ENCODE measurements around the gene NWD2.
"Not testable (repeated sequence)": the region's sequence is repeated elsewhere in the genome, so short reads cannot be mapped to it uniquely, and the experiment has no call there.

The NWD2 gene

DNA sequence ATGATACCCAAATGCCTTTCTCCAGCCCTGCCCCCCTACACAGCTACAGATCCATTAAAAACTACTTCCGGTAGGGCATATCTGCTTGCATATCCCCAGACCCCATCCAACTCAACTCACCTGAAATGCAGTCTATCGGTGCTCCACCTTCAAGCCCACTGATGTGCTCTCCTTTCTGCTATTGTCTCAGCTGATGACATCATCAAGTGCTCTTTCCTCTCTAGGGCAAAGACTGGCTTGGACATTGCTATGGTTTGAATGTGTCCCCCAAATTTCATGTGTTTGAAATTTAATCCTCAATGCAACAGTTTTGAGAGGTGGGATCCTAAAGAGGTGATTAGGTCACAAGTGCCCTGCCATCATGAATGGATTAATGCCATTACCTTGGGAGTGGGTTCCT, 229.3 kb downstream of the NWD2 start:
- H3K36me3 Mint-ChIP-seq, result no peaks in the 10 kb centered on the region
- H3K27ac Mint-ChIP-seq, result no peak overlapping the region
- no peak for DNase-seq (ENCODE audit: low spot score in 2 of 2)
- no peak for ATAC-seq
- no peaks in the 10 kb centered on the region for H3K4me1 Mint-ChIP-seq
- H3K9me3 Mint-ChIP-seq, result no peaks in the 10 kb centered on the region
- H3K4me3 Mint-ChIP-seq, result no peak overlapping the region

DNA sequence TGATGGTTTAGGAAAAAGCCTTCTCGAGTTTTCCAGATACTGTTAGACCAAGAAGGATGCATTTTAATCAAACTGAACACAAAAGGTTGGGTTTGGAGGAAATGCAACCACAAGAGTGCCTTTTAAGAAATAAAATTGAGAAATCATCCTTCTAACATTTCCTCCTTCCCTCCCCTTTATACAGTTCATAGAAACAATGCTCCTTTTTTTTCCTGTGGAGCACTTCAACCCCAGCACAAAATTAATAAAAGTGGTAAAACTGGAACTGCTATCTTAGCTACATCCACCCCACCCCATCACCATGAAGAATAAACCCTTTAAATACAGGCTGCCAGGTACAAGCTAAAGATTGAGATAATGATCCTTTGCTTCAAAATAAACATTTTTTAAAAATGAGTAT, 230.5 kb downstream of the NWD2 start:
- ATAC-seq, result no peak

DNA sequence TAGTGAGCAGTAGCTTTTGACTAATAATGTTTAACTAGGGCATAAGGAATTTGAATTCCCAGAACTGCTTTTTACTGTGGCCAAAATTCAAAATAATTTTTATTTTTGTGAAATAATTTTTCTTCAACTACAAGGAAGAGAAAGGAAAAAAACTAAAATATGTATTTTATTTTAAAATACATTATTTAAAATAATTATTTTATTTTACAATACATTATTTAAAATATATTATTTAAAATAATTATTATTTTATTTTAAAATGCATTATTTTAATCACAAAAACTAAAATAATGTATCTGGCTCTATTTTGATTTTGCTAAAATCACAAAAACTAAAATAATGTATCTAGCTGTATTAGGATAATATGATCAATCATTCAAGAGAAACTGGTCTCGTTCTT, 231.2 kb downstream of the NWD2 start:
- DNase-seq (ENCODE audit: low spot score in 2 of 2) (no peak), ATAC-seq (no peak)
- H3K9me3 Mint-ChIP-seq, result no peaks in the 10 kb centered on the region
- no peak overlapping the region for H3K4me3 Mint-ChIP-seq
- H3K36me3 Mint-ChIP-seq, result no peaks in the 10 kb centered on the region
- no peak overlapping the region for H3K27ac Mint-ChIP-seq
- no peaks in the 10 kb centered on the region for H3K4me1 Mint-ChIP-seq

More for the DNA sequence above, 230.5 kb downstream of the NWD2 start:
- no peaks in the 10 kb centered on the region for H3K4me1 Mint-ChIP-seq
- no peak overlapping the region for H3K4me3 Mint-ChIP-seq
- H3K9me3 Mint-ChIP-seq, result no peaks in the 10 kb centered on the region
- no peaks in the 10 kb centered on the region for H3K36me3 Mint-ChIP-seq
- DNase-seq (ENCODE audit: low spot score in 2 of 2), result no peak
- no peak overlapping the region for H3K27ac Mint-ChIP-seq

DNA sequence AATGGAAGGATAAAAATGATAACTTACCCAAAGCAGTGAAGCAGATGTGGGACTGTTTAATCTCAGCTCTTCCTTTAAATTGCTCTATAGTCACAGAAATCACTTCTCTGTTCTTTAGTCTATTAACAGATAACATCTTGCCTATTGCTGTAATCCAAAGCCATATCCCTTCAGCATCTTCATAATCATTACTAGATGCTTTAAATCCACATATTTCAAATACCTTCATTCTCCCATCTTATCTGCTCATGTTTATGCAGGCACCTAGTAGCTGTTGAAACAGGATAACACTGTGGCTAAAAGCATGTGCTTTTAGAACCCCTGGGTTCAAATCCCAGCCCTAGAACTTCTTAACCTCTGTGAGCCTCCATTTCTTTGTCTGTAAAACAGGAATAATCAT, 231.7 kb downstream of the NWD2 start:
- DNase-seq (ENCODE audit: low spot score in 2 of 2) (no peak), ATAC-seq (no peak)
- Mint-ChIP-seq H3K4me3 (no peak overlapping the region), H3K36me3 (no peaks in the 10 kb centered on the region), H3K4me1 (no peaks in the 10 kb centered on the region), H3K27ac (no peak overlapping the region), H3K9me3 (no peaks in the 10 kb centered on the region)

DNA sequence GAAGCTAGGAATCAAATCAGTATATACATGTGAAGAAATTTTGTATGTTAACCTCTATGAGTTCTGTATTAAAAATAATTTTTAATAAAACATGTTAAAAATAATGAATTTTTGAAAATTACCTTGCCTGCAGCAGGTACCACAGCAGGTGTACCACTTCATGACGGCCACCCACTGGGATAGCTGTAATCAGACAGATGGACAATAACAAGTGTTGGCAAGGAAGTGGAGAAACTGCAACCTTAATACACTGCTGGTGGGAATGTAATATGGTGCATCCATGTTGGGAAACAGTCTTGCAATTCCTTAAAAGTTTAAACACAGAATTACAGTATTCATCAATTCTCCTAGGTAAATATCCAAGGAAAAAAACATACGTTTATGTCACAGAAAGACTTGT, 232.1 kb downstream of the NWD2 start:
- DNase-seq (ENCODE audit: low spot score in 2 of 2), result no peak
- no peaks in the 10 kb centered on the region for H3K9me3 Mint-ChIP-seq
- ATAC-seq, result no peak
- no peak overlapping the region for H3K4me3 Mint-ChIP-seq
- H3K36me3 Mint-ChIP-seq, result no peaks in the 10 kb centered on the region
- H3K27ac Mint-ChIP-seq, result no peak overlapping the region
- H3K4me1 Mint-ChIP-seq, result no peaks in the 10 kb centered on the region

DNA sequence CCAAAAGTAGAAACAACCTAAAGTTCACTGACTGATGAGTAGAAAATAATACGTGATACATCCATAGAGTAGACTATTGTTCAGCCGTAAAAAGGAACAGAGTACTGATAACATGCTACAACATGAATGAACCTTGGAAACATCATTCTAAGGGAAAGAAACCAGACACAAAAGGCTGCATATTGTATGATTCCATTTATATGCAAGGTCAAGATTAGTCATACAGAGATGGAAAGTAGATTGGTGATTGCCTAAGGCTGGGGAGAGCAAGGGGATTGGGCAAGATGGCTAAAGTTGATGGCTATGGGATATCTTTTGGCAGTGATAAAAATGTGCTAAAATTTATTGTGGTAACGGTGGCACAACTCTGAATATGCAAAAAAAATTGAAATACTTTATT, 232.6 kb downstream of the NWD2 start:
- H3K9me3 Mint-ChIP-seq, result peaks cover 3% of the 10 kb centered on the region
- no peak overlapping the region for H3K27ac Mint-ChIP-seq
- no peak for DNase-seq (ENCODE audit: low spot score in 2 of 2)
- no peak overlapping the region for H3K4me3 Mint-ChIP-seq
- H3K4me1 Mint-ChIP-seq, result no peaks in the 10 kb centered on the region
- no peaks in the 10 kb centered on the region for H3K36me3 Mint-ChIP-seq
- no peak for ATAC-seq

DNA sequence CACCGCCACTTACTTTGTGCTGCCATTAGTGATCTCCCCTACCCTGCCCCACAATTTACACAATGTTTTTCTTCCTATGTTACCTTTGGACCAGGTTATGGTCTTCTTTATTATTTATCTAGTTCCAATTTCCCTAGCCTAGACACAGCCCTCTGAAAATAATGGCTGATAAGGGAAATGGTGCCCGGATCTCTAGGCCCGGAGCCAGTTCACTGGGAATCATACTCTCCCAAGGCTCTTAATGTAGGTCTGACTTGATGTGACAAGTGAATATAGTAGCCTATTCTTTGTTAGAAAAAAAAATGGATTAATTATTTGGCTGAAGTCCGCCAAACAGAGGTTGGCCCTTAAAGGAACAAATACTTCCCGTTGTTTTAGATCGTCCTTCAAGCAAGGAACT, 233.6 kb downstream of the NWD2 start:
- Mint-ChIP-seq H3K4me3 (no peak overlapping the region), H3K36me3 (no peaks in the 10 kb centered on the region), H3K9me3 (peaks cover 3% of the 10 kb centered on the region), H3K27ac (no peak overlapping the region), H3K4me1 (no peaks in the 10 kb centered on the region)
- ATAC-seq (no peak), DNase-seq (ENCODE audit: low spot score in 2 of 2) (no peak)

DNA sequence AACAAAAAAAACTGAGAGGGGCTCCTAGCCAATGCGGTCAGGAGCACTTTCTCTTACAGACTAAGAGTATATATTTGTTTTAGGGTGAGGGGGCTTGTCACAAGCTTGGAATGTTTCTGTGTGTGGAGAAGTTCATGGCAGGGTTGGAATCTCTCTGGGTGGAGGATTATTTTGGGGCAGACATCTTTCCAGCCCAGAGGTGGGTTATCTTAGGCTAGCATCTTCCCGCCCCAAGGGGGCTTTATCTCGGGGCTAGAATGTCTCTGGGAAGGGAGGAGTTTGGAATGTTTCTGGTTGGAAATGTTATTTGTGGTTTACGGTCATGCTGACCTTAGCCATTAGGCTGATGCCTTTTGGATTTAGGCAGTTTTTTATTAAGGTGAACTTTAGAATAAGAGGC, 236.0 kb downstream of the NWD2 start:
- ATAC-seq (no peak), DNase-seq (ENCODE audit: low spot score in 2 of 2) (no peak)
- peaks cover 3% of the 10 kb centered on the region for H3K9me3 Mint-ChIP-seq
- no peaks in the 10 kb centered on the region for H3K4me1 Mint-ChIP-seq
- H3K4me3 Mint-ChIP-seq, result no peak overlapping the region
- H3K27ac Mint-ChIP-seq, result no peak overlapping the region
- no peaks in the 10 kb centered on the region for H3K36me3 Mint-ChIP-seq

DNA sequence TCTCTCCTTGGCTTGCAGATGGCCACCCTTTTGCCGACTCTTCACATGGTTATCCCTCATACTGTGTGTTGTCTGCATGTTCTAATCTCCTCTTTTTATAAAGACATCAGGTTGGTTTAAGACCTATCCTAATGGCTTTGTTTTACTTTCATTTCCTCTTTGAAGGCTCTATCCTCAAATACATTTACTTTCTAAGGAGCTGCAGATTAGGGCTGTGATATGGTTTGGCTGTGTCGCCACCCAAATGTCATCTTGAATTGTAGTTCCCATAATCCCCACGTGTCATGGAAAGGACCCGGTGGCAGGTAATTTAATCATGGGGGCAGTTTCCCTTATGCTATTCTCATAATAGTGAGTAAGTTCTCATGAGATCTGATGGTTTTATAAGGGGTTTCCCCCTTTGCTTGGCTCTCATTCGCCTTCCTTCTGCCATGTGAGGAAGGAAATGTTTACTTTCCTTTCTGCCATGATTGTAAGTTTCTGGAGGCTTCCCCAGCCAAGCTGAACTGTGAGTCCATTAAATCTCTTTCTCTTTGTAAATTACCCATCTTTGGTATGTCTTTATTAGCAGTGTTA, 237.1 kb downstream of the NWD2 start:
- Mint-ChIP-seq H3K27ac (no peak overlapping the region), H3K9me3 (peaks cover 3% of the 10 kb centered on the region), H3K4me1 (no peaks in the 10 kb centered on the region), H3K4me3 (no peak overlapping the region), H3K36me3 (no peaks in the 10 kb centered on the region)
- no peak for DNase-seq (ENCODE audit: low spot score in 2 of 2)
- no peak for ATAC-seq

DNA sequence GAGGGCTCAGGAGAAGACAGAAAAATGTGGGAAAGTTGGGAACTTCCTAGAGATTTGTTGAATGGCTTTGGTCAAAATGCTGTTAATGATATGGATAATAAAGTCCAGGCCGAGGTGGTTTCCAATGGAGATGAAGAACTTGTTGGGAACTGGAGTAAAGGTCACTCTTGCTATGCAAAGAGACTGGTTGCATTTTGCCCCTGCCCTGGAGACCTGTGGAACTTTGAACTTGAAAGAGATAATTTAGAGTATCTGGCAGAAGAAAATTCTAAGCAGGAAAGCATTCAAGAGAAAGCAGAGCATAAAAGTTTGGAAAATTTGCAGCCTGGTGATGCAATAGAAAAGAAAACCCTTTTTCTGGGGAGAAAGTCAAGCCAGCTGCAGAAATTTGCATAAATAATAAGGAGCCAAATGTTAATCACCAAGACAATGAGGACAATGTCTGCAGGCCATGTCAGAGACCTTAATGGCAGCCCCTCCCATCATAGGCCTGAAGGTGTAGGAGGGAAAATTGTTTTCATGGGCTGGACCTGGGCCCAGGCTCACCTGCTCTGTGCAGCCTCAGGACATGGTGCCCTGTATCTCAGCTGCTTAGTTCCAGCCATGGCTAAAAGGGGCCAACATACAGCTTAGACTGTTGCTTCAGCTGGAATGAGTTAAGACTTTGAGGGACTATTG, 237.8 kb downstream of the NWD2 start:
- no peak for DNase-seq (ENCODE audit: low spot score in 2 of 2)
- ATAC-seq, result no peak
- Mint-ChIP-seq H3K27ac (no peak overlapping the region), H3K4me3 (no peak overlapping the region), H3K4me1 (no peaks in the 10 kb centered on the region), H3K36me3 (no peaks in the 10 kb centered on the region), H3K9me3 (peaks cover 3% of the 10 kb centered on the region)

DNA sequence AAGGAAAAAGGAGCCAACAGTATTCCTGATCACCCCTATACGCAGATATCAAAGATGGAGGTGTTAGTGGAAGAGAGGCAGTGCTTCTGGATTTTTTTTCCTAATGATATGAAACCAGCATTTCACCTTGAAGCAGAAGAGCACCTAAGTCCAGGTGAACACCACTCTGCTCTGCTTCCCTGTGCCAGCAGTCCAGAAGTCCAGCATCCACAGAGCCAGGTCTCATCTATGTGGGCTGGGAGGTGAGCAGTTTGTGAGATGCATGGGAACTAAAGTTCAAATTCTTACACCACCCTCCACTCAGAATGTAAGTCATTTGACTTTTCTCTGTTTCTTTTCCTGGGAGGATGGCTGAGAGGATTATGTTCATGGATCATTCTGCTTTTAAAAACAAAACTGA, 239.1 kb downstream of the NWD2 start:
- no peak for DNase-seq (ENCODE audit: low spot score in 2 of 2)
- no peaks in the 10 kb centered on the region for H3K36me3 Mint-ChIP-seq
- H3K27ac Mint-ChIP-seq, result no peak overlapping the region
- no peaks in the 10 kb centered on the region for H3K4me1 Mint-ChIP-seq
- no peak for ATAC-seq
- H3K4me3 Mint-ChIP-seq, result no peak overlapping the region
- H3K9me3 Mint-ChIP-seq, result peaks cover 3% of the 10 kb centered on the region

DNA sequence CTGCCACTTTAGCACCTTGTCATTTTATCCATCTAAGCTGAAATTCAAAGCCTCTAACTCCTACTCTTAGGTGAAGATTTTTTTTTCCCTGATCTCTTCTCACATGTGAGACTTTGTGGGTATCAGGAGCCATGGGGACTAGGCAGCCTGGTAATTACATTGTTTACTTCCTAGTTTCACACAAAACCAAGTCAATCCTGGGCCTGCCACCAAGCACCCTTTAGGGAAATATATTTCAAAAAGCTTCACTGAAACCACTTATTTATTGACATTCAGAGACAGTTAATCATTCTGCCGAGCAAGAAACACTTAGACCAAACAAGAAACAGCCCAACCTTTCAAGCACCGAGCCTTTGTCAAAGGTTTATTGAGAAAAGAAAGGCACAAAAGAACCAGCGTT, 241.6 kb downstream of the NWD2 start:
- no peak for DNase-seq (ENCODE audit: low spot score in 2 of 2)
- Mint-ChIP-seq H3K27ac (no peak overlapping the region), H3K4me3 (no peak overlapping the region), H3K9me3 (peaks cover 5% of the 10 kb centered on the region), H3K4me1 (no peaks in the 10 kb centered on the region), H3K36me3 (no peaks in the 10 kb centered on the region)
- ATAC-seq, result no peak

DNA sequence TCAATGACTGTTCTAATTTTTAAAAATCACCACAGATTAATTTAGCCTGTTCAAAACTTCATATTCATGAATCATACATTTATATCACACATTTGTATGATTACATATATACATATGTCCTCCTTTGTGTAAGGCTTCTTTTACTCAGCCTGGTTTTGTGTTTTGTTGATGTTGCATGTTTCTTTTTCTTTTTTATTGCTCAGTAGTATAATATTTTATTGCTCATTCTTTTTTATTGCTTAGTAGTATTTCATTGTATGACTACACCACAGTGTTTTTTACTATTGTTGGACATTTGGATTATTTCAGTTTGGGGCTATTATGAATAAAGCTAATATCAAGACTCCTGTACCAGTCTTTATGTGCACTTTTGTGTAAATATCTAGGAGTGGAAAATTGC, 243.1 kb downstream of the NWD2 start:
- peaks cover 2% of the 10 kb centered on the region for H3K9me3 Mint-ChIP-seq
- no peak for ATAC-seq
- H3K4me1 Mint-ChIP-seq, result no peaks in the 10 kb centered on the region
- H3K36me3 Mint-ChIP-seq, result no peaks in the 10 kb centered on the region
- H3K27ac Mint-ChIP-seq, result no peak overlapping the region
- H3K4me3 Mint-ChIP-seq, result no peak overlapping the region
- no peak for DNase-seq (ENCODE audit: low spot score in 2 of 2)

DNA sequence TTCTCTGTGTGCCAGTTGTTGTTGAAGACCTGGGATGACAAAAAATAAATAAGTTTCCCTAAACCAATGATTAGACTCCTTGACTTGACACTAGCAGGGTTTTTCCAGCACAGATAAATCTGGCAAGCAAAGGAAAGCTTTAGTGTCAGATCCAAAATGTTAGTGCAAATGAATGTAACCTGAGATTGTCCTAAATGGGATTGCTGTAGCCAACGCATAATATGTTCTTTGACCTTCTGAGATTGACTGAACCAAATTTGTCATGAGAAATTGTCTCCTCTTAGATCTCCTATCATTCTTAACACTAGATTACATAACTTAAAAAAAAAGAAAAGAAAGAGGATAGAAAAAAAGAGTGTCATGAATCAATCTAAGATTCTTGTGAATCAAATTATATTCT, 245.2 kb downstream of the NWD2 start:
- Mint-ChIP-seq H3K4me3 (no peak overlapping the region), H3K27ac (no peak overlapping the region), H3K4me1 (no peaks in the 10 kb centered on the region), H3K9me3 (peaks cover 6% of the 10 kb centered on the region), H3K36me3 (no peaks in the 10 kb centered on the region)
- ATAC-seq (no peak), DNase-seq (ENCODE audit: low spot score in 2 of 2) (no peak)

DNA sequence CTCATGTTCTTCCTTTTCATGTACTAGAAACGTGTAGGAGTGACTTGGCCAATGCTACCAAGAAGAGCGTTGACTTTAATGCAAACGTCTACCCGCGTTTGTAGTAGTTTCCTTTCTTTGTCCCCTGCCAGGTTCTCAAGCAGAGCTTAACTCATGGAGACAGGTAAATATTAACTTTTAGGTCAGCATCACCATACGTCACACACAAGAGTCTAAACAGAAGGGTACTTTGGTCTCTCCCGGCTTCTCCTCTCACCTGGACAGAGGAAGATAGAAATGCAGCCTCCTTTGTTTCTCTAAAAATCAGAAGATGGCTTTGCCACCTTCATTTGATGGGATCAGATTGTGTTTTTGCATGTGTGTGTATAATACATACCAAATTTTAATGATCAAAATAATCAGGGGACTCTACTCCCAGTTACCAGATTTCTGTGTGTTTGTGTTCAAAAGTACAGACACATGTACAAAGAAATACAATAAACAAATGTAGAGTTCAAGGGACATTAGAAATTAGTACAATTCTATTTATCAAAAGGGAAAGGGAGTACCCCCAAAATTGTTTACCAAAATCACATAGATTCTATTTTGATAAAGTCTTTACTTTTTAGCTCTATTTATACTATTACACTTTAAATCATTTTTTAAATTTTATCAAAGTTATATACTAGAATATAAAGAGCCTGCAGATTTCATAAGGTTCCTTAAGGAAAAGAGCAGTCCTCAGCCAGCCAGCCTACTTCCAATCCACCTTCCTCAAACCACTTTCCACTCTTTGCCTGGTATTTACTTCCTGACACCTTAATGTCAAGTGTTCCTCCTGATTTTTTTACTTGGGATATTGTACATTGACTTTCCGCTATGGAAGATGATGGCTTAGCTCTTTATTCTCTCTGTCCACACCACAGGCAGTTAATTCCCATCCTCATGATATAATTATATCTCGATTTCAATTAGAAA, 246.1 kb downstream of the NWD2 start:
- Mint-ChIP-seq H3K9me3 (peaks cover 6% of the 10 kb centered on the region), H3K4me1 (no peaks in the 10 kb centered on the region), H3K36me3 (no peaks in the 10 kb centered on the region), H3K27ac (no peak overlapping the region), H3K4me3 (no peak overlapping the region)
- ATAC-seq, result no peak
- DNase-seq (ENCODE audit: low spot score in 2 of 2), result no peak

DNA sequence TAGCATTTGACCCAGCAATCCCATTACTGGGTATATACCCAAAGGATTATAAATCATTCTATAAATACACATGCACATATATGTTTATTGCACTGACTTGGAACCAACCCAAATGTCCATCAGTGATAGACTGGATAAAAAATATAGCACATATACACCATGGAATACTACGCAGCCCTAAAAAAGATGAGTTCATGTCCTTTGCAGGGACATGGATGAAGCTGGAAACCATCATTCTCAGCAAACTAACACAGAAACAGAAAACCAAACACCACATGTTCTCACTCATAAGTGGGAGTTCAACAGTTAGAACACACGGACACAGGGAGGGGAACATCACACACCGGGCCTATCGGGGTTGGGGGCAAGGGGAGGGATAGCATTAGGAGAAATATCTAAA, 250.8 kb downstream of the NWD2 start:
- not testable (repeated sequence) for ATAC-seq; H3K4me3 Mint-ChIP-seq; DNase-seq (ENCODE audit: low spot score in 2 of 2); H3K27ac Mint-ChIP-seq; H3K36me3 Mint-ChIP-seq; H3K4me1 Mint-ChIP-seq
- peaks cover 21% of the 10 kb centered on the region for H3K9me3 Mint-ChIP-seq
